Measurements from ENCODE around the gene ASXL2. TPM values are rescaled to one million over a fixed set of nuclear protein-coding genes. Genes with fewer than 3 reads are reported as not detected.

The ASXL2 gene
- total RNA-seq, 4 donors from 2014 or later: 19.2 to 23.5 (median 20.4) TPM

DNA sequence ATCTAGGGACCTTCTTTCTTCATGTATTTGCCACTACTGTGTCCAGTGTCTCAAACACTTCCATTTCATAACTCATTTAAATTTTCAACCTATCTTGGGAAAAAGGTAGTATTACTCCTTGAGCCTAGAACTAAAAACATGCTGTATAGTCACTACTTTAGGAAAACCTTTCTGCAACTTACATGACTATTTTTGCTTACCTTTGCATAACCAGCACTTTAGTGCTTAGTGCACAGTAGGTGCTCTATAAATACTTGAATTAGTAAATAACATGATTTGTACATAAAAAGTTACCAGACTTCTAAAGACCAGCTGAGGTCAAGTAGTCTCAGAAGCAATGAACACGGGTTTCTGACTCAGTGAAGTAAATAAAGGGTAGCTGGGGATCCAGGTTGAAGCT lies 142.5 kb downstream of the ASXL2 start:
- TF ChIP-seq, protein P1, sequence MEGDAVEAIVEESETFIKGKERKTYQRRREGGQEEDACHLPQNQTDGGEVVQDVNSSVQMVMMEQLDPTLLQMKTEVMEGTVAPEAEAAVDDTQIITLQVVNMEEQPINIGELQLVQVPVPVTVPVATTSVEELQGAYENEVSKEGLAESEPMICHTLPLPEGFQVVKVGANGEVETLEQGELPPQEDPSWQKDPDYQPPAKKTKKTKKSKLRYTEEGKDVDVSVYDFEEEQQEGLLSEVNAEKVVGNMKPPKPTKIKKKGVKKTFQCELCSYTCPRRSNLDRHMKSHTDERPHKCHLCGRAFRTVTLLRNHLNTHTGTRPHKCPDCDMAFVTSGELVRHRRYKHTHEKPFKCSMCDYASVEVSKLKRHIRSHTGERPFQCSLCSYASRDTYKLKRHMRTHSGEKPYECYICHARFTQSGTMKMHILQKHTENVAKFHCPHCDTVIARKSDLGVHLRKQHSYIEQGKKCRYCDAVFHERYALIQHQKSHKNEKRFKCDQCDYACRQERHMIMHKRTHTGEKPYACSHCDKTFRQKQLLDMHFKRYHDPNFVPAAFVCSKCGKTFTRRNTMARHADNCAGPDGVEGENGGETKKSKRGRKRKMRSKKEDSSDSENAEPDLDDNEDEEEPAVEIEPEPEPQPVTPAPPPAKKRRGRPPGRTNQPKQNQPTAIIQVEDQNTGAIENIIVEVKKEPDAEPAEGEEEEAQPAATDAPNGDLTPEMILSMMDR (IDR thresholded peaks at IDR 0.05): no peak
- TF ChIP-seq POLR2A (IDR thresholded peaks at IDR 0.05): no peak
- no peak for DNase-seq
- Histone ChIP-seq H3K36me3 (no peaks in the 10 kb centered on the region), H3K27me3 (no peaks in the 10 kb centered on the region), H3K9me3 (no peaks in the 10 kb centered on the region), H3K27ac (no peak overlapping the region), H3K4me1 (no peaks in the 10 kb centered on the region), H3K4me3 (replicated peaks in 1 of 3) (no peak overlapping the region)
- intact Hi-C loops (cut with DNase I): no loop called here
- WGBS, 2 donors: 80 to 97% methylated on average over 1 of the region's 1 CpG

DNA sequence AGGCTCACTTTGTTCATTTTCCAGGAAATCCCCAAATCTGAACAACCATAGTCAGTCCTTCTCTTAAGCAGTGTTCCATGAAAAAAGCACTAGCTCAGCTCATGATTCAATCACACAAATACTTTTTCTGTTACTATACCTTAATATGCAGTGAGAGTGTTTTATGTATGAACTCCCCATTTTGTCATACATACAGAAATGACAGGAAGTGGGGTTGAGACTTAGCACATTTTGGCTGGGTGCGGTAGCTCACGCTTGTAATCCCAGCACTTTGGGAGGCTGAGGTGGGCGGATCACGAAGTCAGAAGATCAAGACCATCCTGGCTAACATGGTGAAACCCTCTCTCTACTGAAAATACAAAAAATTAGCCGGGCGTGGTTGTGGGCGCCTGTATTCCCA lies 149.7 kb downstream of the ASXL2 start:
- no peak overlapping the region for H3K27ac ChIP-seq
- no peaks in the 10 kb centered on the region for H3K36me3 ChIP-seq
- intact Hi-C loops (cut with DNase I): no loop called here
- WGBS, 2 donors: 89 to 94% methylated on average over 7 of the region's 7 CpGs
- TF ChIP-seq POLR2A (IDR thresholded peaks at IDR 0.05): no peak
- TF ChIP-seq, protein P1 (IDR thresholded peaks at IDR 0.05): no peak
- H3K27me3 ChIP-seq: no peaks in the 10 kb centered on the region
- no peak for DNase-seq
- no peaks in the 10 kb centered on the region for H3K9me3 ChIP-seq
- no peaks in the 10 kb centered on the region for H3K4me1 ChIP-seq
- no peak overlapping the region for H3K4me3 ChIP-seq (replicated peaks in 1 of 3)

- H3K27me3 ChIP-seq: no peaks in the 10 kb centered on the region
- no peak overlapping the region for H3K27ac ChIP-seq
- 65 to 70% methylated on average over 3 of the region's 3 CpGs for WGBS, 2 donors
- DNase-seq: no peak
- TF ChIP-seq, protein P1 (IDR thresholded peaks at IDR 0.05): no peak
- no peak for TF ChIP-seq POLR2A (IDR thresholded peaks at IDR 0.05)
- intact Hi-C loops (cut with DNase I): no loop called here
- no peaks in the 10 kb centered on the region for H3K36me3 ChIP-seq
- H3K4me3 ChIP-seq (replicated peaks in 1 of 3): no peak overlapping the region
- H3K4me1 ChIP-seq: no peaks in the 10 kb centered on the region
- H3K9me3 ChIP-seq: no peaks in the 10 kb centered on the region
Measured at GRCh38 chr2:25726522-25726921, 151.8 kb downstream of the ASXL2 start.

- 100% methylated on average over 3 of the region's 3 CpGs for WGBS, 2 donors
- DNase-seq: no peak
- TF ChIP-seq POLR2A (IDR thresholded peaks at IDR 0.05): no peak
- TF ChIP-seq, protein P1 (IDR thresholded peaks at IDR 0.05): no peak
Measured at GRCh38 chr2:25725877-25726276, 152.4 kb downstream of the ASXL2 start.

DNA sequence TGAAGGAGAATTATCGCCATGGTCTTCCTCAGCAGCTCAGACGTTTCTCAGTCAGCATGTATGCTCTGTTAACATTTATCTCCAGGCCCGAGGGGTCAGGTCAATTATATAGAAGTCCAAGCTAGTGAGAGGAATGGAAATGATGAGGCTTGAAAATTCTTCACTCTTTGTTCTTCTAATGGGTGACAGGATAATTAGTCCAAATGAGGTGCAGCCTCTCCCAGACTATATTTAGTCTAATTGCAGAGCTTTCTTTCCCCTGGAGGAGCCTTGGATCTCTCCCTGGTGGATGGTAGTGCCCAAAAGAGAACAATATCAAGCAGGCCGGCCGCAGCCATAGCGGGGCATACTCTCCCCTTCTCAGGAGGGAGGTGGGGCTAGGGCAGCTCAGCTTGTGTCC lies 153.5 kb downstream of the ASXL2 start:
- H3K36me3 ChIP-seq: no peaks in the 10 kb centered on the region
- H3K4me1 ChIP-seq: no peaks in the 10 kb centered on the region
- no peaks in the 10 kb centered on the region for H3K27me3 ChIP-seq
- no peak overlapping the region for H3K4me3 ChIP-seq (replicated peaks in 1 of 3)
- intact Hi-C loops (cut with DNase I): no loop called here
- DNase-seq: no peak
- H3K9me3 ChIP-seq: no peaks in the 10 kb centered on the region
- WGBS, 2 donors: 86 to 88% methylated on average over 6 of the region's 6 CpGs
- TF ChIP-seq, protein P1 (IDR thresholded peaks at IDR 0.05): no peak
- no peak for TF ChIP-seq POLR2A (IDR thresholded peaks at IDR 0.05)
- no peak overlapping the region for H3K27ac ChIP-seq

More at GRCh38 chr2:25725877-25726276, 152.4 kb downstream of the ASXL2 start:
- intact Hi-C loops (cut with DNase I): no loop called here
- no peaks in the 10 kb centered on the region for H3K36me3 ChIP-seq
- no peaks in the 10 kb centered on the region for H3K4me1 ChIP-seq
- H3K9me3 ChIP-seq: no peaks in the 10 kb centered on the region
- no peak overlapping the region for H3K27ac ChIP-seq
- no peaks in the 10 kb centered on the region for H3K27me3 ChIP-seq
- no peak overlapping the region for H3K4me3 ChIP-seq (replicated peaks in 1 of 3)
